ENCODE measurements around the gene WNT7B.

The WNT7B gene

DNA sequence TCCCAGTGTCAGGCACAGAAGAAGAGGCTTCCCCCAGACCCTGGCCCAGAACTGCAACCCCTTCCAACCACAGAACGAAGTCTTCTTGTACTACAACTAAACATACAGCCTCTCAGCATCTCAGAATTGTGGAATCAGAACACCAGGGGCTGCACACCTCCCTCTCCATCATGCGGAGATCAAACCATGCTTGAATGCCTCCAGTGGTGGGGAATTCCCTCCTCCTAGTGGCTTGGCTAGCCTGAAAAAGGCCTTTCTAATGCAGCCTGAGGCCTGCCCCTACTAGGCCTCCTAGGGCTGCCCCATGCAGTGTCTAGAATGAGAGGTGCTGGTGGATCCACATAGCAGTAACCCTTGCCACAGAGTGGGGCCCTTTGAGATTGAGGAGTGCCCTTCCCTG, 62.7 kb downstream of the WNT7B start:
- H3K4me1 ChIP-seq (ENCODE audit: control insufficient read depth, low read length): peaks cover under 1% of the 10 kb centered on the region
- H3K27ac ChIP-seq (ENCODE audit: low read depth, low read length): no peak overlapping the region
- H3K79me2 ChIP-seq (ENCODE audit: control insufficient read depth, low read length): no peaks in the 10 kb centered on the region
- no peaks in the 10 kb centered on the region for H3F3A ChIP-seq (ENCODE audit: control insufficient read depth, insufficient read depth)
- no peak for TF ChIP-seq EZH2phosphoT487 (IDR thresholded peaks at IDR 0.05; ENCODE audit: borderline replicate concordance, low read length)
- TF ChIP-seq, protein P1, sequence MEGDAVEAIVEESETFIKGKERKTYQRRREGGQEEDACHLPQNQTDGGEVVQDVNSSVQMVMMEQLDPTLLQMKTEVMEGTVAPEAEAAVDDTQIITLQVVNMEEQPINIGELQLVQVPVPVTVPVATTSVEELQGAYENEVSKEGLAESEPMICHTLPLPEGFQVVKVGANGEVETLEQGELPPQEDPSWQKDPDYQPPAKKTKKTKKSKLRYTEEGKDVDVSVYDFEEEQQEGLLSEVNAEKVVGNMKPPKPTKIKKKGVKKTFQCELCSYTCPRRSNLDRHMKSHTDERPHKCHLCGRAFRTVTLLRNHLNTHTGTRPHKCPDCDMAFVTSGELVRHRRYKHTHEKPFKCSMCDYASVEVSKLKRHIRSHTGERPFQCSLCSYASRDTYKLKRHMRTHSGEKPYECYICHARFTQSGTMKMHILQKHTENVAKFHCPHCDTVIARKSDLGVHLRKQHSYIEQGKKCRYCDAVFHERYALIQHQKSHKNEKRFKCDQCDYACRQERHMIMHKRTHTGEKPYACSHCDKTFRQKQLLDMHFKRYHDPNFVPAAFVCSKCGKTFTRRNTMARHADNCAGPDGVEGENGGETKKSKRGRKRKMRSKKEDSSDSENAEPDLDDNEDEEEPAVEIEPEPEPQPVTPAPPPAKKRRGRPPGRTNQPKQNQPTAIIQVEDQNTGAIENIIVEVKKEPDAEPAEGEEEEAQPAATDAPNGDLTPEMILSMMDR (IDR thresholded peaks at IDR 0.05; ENCODE audit: low read depth, low read length, poor library complexity, severe bottlenecking): no peak
- H3K9me3 ChIP-seq (ENCODE audit: control insufficient read depth, insufficient read depth, low read length): no peaks in the 10 kb centered on the region
- H3K9me2 ChIP-seq (replicated peaks; ENCODE audit: control insufficient read depth, low read length): no peaks in the 10 kb centered on the region
- no peaks in the 10 kb centered on the region for H4K20me1 ChIP-seq (ENCODE audit: control insufficient read depth, insufficient read depth, low read depth, low read length)
- no peaks in the 10 kb centered on the region; the same call in 1 of the 2 replicates for H3K27me3 ChIP-seq (ENCODE audit: control insufficient read depth, low read length)
- no peak overlapping the region for H3K4me3 ChIP-seq (ENCODE audit: low read length)
- no peaks in the 10 kb centered on the region for H3K36me3 ChIP-seq (ENCODE audit: control insufficient read depth, low read length)
- H3K4me2 ChIP-seq (ENCODE audit: low read length): no peak overlapping the region

DNA sequence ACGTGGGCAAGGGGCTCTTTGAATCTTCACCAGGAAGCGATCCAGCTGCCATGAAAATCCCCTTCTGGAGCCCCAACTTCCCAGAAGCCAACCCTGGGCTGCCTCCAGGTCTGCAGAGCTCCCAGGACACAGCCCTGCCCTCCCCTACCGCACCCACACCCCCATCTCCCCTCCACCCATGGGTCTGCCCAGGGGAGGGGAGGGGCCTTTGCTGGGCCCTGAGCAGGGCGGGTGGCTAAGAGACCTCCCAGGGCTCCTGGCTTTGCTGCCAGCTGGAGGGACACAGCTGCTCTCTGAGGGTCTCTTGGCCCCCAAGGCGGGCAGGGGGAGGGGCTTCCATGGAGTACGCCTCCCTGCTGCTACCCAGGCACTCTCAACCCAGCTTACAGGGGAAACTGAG, 64.1 kb downstream of the WNT7B start:
- Histone ChIP-seq H3K27ac (ENCODE audit: low read depth, low read length) (no peak overlapping the region), H3K27me3 (ENCODE audit: control insufficient read depth, low read length) (no peaks in the 10 kb centered on the region; the same call in 1 of the 2 replicates), H3K9me3 (ENCODE audit: control insufficient read depth, insufficient read depth, low read length) (no peaks in the 10 kb centered on the region), H3K4me1 (ENCODE audit: control insufficient read depth, low read length) (peaks cover 4% of the 10 kb centered on the region), H3K36me3 (ENCODE audit: control insufficient read depth, low read length) (no peaks in the 10 kb centered on the region), H3K4me2 (ENCODE audit: low read length) (no peak overlapping the region), H3K79me2 (ENCODE audit: control insufficient read depth, low read length) (no peaks in the 10 kb centered on the region), H3F3A (ENCODE audit: control insufficient read depth, insufficient read depth) (no peaks in the 10 kb centered on the region), H4K20me1 (ENCODE audit: control insufficient read depth, insufficient read depth, low read depth, low read length) (no peaks in the 10 kb centered on the region), H3K9me2 (replicated peaks; ENCODE audit: control insufficient read depth, low read length) (no peaks in the 10 kb centered on the region), H3K4me3 (ENCODE audit: low read length) (no peak overlapping the region)
- TF ChIP-seq EZH2phosphoT487 (IDR thresholded peaks at IDR 0.05; ENCODE audit: borderline replicate concordance, low read length): no peak
- TF ChIP-seq, protein P1 (IDR thresholded peaks at IDR 0.05; ENCODE audit: low read depth, low read length, poor library complexity, severe bottlenecking): no peak

DNA sequence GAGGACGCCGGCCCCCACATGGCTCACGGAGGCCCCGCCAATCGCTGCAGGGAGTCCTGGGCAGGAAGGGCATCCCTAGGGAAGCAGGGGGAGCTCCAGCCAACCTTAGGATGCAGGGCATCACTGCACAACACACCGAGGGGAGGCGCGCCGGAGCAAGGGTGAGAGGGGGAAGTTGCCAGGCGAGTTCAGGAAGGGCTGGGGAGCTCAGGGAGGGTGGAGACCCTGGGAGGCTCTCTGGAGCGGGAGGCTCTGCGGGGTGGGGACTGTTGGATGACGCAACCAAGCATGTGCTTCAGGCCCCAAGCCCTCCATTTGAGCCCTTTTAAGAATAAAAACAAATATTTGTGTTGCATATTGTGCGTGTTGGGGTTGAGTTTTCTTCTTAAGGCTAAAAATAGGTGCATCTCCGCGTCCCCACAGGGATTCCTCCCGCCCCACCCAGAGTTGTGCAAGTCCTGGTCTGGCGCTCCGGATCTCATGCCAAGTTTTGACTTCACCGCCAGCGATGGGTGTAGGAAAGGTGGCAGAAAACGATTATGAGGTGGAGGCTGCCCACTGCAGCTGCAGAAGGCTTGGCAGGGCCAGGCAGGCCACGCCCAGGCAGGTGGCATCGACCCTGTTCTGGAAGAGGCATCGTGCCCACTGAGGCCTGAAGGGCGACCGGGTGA, 65.2 kb downstream of the WNT7B start:
- H3F3A ChIP-seq (ENCODE audit: control insufficient read depth, insufficient read depth): no peaks in the 10 kb centered on the region
- no peaks in the 10 kb centered on the region for H3K9me3 ChIP-seq (ENCODE audit: control insufficient read depth, insufficient read depth, low read length)
- H4K20me1 ChIP-seq (ENCODE audit: control insufficient read depth, insufficient read depth, low read depth, low read length): no peaks in the 10 kb centered on the region
- TF ChIP-seq, protein P1 (IDR thresholded peaks at IDR 0.05; ENCODE audit: low read depth, low read length, poor library complexity, severe bottlenecking): no peak
- no peak for TF ChIP-seq EZH2phosphoT487 (IDR thresholded peaks at IDR 0.05; ENCODE audit: borderline replicate concordance, low read length)
- no peaks in the 10 kb centered on the region for H3K36me3 ChIP-seq (ENCODE audit: control insufficient read depth, low read length)
- H3K27ac ChIP-seq (ENCODE audit: low read depth, low read length): no peak overlapping the region
- H3K9me2 ChIP-seq (replicated peaks; ENCODE audit: control insufficient read depth, low read length): no peaks in the 10 kb centered on the region
- no peak overlapping the region for H3K4me2 ChIP-seq (ENCODE audit: low read length)
- peaks cover 4% of the 10 kb centered on the region for H3K4me1 ChIP-seq (ENCODE audit: control insufficient read depth, low read length)
- no peak overlapping the region for H3K4me3 ChIP-seq (ENCODE audit: low read length)
- no peaks in the 10 kb centered on the region for H3K27me3 ChIP-seq (ENCODE audit: control insufficient read depth, low read length)
- H3K79me2 ChIP-seq (ENCODE audit: control insufficient read depth, low read length): no peaks in the 10 kb centered on the region
